Neural progenitor cell (in vitro differentiated cells): ENCODE results near the gene CGA. TPM values are rescaled to one million over a fixed set of nuclear protein-coding genes. Genes with fewer than 3 reads are reported as not detected.

Source experiments
- DNase-seq: peaks from one replicate; pipeline ENCODE4 v3.0.0-alpha.2; 2016; ENCODE audit warnings: low spot score
- H2AFZ ChIP-seq: fragments of 200-600 bp; sonication (generic); replicated peaks from 2 replicates; pipeline ENCODE4 v1.6.1; 2016; ENCODE audit warnings: antibody characterized with exemption
- H3F3A ChIP-seq: fragments of 200-600 bp; sonication (generic); 2 replicates; pipeline ENCODE4 v1.6.1; 2016; ENCODE audit warnings: antibody characterized with exemption, low read depth
- H3K27ac ChIP-seq: fragments of 200-600 bp; sonication (generic); 2 replicates; pipeline ENCODE4 v1.5.1; 2016; ENCODE audit warnings: mild to moderate bottlenecking
- H3K27me3 ChIP-seq: fragments of 200-600 bp; sonication (generic); 2 replicates; pipeline ENCODE4 v1.6.1; 2016; ENCODE audit warnings: mild to moderate bottlenecking, moderate library complexity
- H3K36me3 ChIP-seq: fragments of 200-600 bp; sonication (generic); 2 replicates; pipeline ENCODE4 v1.5.1; 2016
- H3K4me1 ChIP-seq: fragments of 200-600 bp; sonication (generic); 2 replicates; pipeline ENCODE4 v1.6.1; 2016; ENCODE audit warnings: mixed run types
- H3K4me2 ChIP-seq: fragments of 200-600 bp; sonication (generic); 2 replicates; pipeline ENCODE4 v1.6.1; 2016
- H3K4me3 ChIP-seq: fragments of 200-600 bp; sonication (generic); 2 replicates; pipeline ENCODE4 v1.5.1; 2016
- H3K79me2 ChIP-seq: fragments of 200-600 bp; sonication (generic); 2 replicates; pipeline ENCODE4 v1.6.1; 2016; ENCODE audit warnings: low read depth
- H3K9ac ChIP-seq: fragments of 200-600 bp; sonication (generic); 2 replicates; pipeline ENCODE4 v1.6.1; 2016
- H3K9me3 ChIP-seq: fragments of 200-600 bp; sonication (generic); 2 replicates; pipeline ENCODE4 v1.5.1; 2016; ENCODE audit warnings: low read depth
- H4K20me1 ChIP-seq: fragments of 200-600 bp; sonication (generic); 2 replicates; pipeline ENCODE4 v1.6.1; 2016; ENCODE audit warnings: low read depth
- H3K27ac Mint-ChIP-seq: 3 replicates; pipeline ENCODE4 v1.8.0; 2021; ENCODE audit warnings: mixed read lengths
- H3K27me3 Mint-ChIP-seq: 2 replicates; pipeline ENCODE4 v1.8.0; 2022; ENCODE audit warnings: low read depth, mild to moderate bottlenecking, inconsistent platforms, moderate library complexity, mixed read lengths; ENCODE audit not compliant: insufficient read depth
- H3K36me3 Mint-ChIP-seq: 3 replicates; pipeline ENCODE4 v1.8.0; 2021; ENCODE audit warnings: mixed read lengths
- H3K4me1 Mint-ChIP-seq: 3 replicates; pipeline ENCODE4 v1.8.0; 2021; ENCODE audit warnings: mixed read lengths
- H3K4me3 Mint-ChIP-seq: 3 replicates; pipeline ENCODE4 v1.8.0; 2021; ENCODE audit warnings: mild to moderate bottlenecking, moderate library complexity, mixed read lengths
- H3K9me3 Mint-ChIP-seq: 3 replicates; pipeline ENCODE4 v1.8.0; 2020; ENCODE audit warnings: mixed read lengths
- EZH2 ChIP-seq: fragments of 200-600 bp; sonication (generic); IDR thresholded peaks from 2 replicates; pipeline ENCODE4 v1.6.1; 2017; ENCODE audit warnings: antibody characterized with exemption, mild to moderate bottlenecking, moderate library complexity
- EZH2phosphoT487 ChIP-seq: fragments of 200-600 bp; sonication (generic); IDR thresholded peaks from 2 replicates; pipeline ENCODE4 v1.6.1; 2017; ENCODE audit warnings: antibody characterized with exemption
- total RNA-seq: library from RNA; depleted of rRNA; stranded (reverse); fragments of >200 nt; gene quantifications from 2 replicates; pipeline ENCODE4 v1.2.3, GENCODE V29; 2015; ENCODE audit warnings: low replicate concordance
- TF ChIP-seq, protein P1 (sequence below): fragments of 200-600 bp; sonication (generic); IDR thresholded peaks from 2 replicates; pipeline ENCODE4 v1.5.1; 2017; ENCODE audit warnings: antibody characterized with exemption, mild to moderate bottlenecking

The CGA gene
- total RNA-seq, 1 donor from 2014 or later: not detected

DNA sequence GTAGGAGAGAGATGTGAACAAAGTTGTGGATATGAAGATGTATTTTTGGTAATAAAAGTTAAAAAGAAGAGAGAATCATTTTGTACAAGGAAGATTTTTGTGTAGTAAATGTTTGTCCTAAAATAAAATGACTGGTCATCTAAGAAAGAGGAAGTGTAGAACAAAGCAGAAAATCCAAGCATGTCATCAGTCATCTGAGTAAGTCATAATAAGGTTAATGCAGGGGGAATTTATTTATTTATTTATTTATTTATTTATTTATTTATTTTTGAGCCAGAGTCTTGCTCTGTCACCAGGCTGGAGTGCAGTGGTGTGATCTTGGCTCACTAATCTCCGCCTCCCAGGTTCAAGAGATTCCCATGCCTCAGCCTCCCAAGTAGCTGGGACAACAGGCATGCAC is 15.7 kb upstream of the CGA start:
- H3K9me3 Mint-ChIP-seq: no peaks in the 10 kb centered on the region
- no peak for DNase-seq
- Histone ChIP-seq H3K4me2 (no peak overlapping the region), H3K79me2 (no peaks in the 10 kb centered on the region), H4K20me1 (no peaks in the 10 kb centered on the region), H2AFZ (no peak overlapping the region), H3K9ac (no peak overlapping the region), H3K4me1 (no peaks in the 10 kb centered on the region), H3K27ac (no peak overlapping the region), H3K4me3 (no peak overlapping the region), H3K9me3 (no peaks in the 10 kb centered on the region), H3K27me3 (no peaks in the 10 kb centered on the region), H3F3A (no peaks in the 10 kb centered on the region), H3K36me3 (no peaks in the 10 kb centered on the region)
- no peaks in the 10 kb centered on the region for H3K36me3 Mint-ChIP-seq
- no peak overlapping the region for H3K4me3 Mint-ChIP-seq
- TF ChIP-seq EZH2 (no peak), EZH2phosphoT487 (no peak)
- TF ChIP-seq, protein P1, sequence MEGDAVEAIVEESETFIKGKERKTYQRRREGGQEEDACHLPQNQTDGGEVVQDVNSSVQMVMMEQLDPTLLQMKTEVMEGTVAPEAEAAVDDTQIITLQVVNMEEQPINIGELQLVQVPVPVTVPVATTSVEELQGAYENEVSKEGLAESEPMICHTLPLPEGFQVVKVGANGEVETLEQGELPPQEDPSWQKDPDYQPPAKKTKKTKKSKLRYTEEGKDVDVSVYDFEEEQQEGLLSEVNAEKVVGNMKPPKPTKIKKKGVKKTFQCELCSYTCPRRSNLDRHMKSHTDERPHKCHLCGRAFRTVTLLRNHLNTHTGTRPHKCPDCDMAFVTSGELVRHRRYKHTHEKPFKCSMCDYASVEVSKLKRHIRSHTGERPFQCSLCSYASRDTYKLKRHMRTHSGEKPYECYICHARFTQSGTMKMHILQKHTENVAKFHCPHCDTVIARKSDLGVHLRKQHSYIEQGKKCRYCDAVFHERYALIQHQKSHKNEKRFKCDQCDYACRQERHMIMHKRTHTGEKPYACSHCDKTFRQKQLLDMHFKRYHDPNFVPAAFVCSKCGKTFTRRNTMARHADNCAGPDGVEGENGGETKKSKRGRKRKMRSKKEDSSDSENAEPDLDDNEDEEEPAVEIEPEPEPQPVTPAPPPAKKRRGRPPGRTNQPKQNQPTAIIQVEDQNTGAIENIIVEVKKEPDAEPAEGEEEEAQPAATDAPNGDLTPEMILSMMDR: no peak
- no peaks in the 10 kb centered on the region for H3K27me3 Mint-ChIP-seq
- H3K4me1 Mint-ChIP-seq: no peaks in the 10 kb centered on the region
- H3K27ac Mint-ChIP-seq: no peak overlapping the region

DNA sequence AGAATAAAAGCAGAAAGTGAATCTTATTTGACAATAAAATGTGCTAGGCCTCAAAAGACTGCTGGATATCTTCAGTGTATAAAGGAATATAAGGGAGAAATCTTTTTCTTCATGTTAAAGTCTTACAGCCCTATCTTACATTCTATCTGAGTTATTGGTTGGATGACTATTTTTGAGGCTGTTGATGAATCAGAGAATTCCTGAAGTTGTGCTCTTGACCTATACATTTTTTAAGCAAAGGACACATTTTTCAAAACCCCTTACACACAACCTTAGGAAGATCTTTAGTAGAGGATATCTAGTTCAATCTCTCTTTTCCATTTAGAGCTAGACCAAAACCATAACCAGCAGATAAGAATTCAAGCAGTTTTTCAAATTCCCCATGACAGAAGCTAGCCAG is 10.9 kb upstream of the CGA start:
- TF ChIP-seq EZH2phosphoT487: no peak
- TF ChIP-seq, protein P1: no peak
- no peak for TF ChIP-seq EZH2
- Histone ChIP-seq H2AFZ (no peak overlapping the region), H3K4me1 (peaks cover 6% of the 10 kb centered on the region), H3K9me3 (no peaks in the 10 kb centered on the region), H3K36me3 (no peaks in the 10 kb centered on the region), H3K9ac (no peak overlapping the region), H3K4me3 (no peak overlapping the region), H3F3A (no peaks in the 10 kb centered on the region), H4K20me1 (no peaks in the 10 kb centered on the region), H3K4me2 (no peak overlapping the region), H3K79me2 (no peaks in the 10 kb centered on the region), H3K27ac (no peak overlapping the region), H3K27me3 (no peaks in the 10 kb centered on the region)
- Mint-ChIP-seq H3K4me1 (peaks cover 11% of the 10 kb centered on the region), H3K36me3 (no peaks in the 10 kb centered on the region), H3K27ac (no peak overlapping the region), H3K27me3 (no peaks in the 10 kb centered on the region), H3K9me3 (no peaks in the 10 kb centered on the region), H3K4me3 (no peak overlapping the region)
- no peak for DNase-seq

DNA sequence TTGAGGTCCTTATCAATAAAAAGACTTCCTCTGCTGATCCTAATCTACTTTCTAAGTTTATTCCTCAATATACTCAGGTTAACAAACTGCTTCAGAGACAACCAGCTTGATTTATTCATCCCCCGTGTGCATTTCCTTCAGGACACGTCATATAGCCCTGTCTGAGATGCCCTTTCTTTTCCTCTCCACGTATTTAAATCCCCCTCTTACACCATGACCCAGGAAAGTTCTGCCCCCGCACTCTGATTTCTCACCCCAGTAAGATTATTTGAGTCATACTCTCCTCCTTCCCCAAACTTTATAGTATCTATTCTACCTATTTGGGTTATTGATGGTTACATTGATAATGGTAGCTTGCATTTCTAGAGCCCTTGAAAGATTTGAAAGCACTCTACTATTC is 9.8 kb upstream of the CGA start:
- no peak overlapping the region for H3K4me3 Mint-ChIP-seq
- H3K9me3 ChIP-seq: no peaks in the 10 kb centered on the region

More for the DNA sequence above, 9.8 kb upstream of the CGA start:
- H3K27me3 Mint-ChIP-seq: no peaks in the 10 kb centered on the region
- Histone ChIP-seq H3K27ac (no peak overlapping the region), H3K4me1 (peaks cover 6% of the 10 kb centered on the region), H3K36me3 (no peaks in the 10 kb centered on the region), H2AFZ (peak overlapping the region; percentile 17), H3K9ac (no peak overlapping the region), H3K27me3 (no peaks in the 10 kb centered on the region), H3F3A (no peaks in the 10 kb centered on the region), H3K4me3 (no peak overlapping the region), H3K79me2 (no peaks in the 10 kb centered on the region), H4K20me1 (no peaks in the 10 kb centered on the region), H3K4me2 (no peak overlapping the region)
- no peak for TF ChIP-seq EZH2phosphoT487
- TF ChIP-seq, protein P1: no peak
- no peak for TF ChIP-seq EZH2
- no peak for DNase-seq
- no peaks in the 10 kb centered on the region for H3K9me3 Mint-ChIP-seq
- H3K27ac Mint-ChIP-seq: no peak overlapping the region
- no peaks in the 10 kb centered on the region for H3K36me3 Mint-ChIP-seq
- peaks cover 11% of the 10 kb centered on the region for H3K4me1 Mint-ChIP-seq
